GM18870 (cell line): ENCODE measurements around the gene RFX4.

ENCODE experiments used
- ATAC-seq: cut with Tn5 transposase; IDR thresholded peaks from one replicate; pipeline ENCODE4 v1.9.1; 2021; ENCODE audit warnings: moderate library complexity; ENCODE audit not compliant: unreplicated experiment

RFX4 gene

DNA sequence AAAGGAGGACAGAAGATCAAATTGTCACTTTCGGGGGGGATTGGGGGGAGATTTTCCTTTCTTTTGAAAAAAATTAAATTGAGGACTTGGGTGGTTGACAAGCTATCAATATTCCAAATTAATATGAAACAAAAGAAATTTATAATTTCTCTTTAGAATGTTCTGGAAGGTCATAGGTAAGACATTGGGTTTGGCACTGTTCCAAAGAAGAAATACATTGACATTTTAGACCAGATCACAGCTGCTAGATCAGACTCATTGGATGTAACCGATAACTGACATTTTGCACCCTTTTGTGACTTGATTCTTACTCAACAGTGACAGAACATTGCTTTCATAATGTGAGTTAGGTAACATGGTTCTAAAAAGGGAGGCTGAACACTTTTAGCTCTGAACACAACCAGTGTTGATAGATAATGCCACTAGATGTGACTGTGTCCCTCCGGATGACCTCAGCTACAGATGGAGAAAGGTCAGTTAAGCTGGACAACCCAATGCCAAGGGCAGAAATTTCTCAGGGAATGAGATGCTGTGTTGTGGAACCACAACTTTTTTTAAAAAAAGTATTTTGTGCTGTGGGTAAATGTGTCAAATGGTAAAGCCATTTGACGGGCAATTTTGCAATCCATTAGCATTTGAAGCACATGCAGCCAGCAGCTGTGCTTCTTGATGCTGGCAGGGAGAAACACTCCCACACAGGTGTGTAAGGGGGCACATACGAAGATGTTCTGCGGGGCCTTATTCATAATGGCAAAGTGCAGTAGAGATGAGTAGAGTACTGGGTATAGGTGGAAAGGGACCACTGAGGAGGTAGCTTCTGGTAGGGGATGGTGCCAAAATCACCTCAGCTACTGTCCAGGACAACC, 62.9 kb downstream of the RFX4 start:
- ATAC-seq = no peak

DNA sequence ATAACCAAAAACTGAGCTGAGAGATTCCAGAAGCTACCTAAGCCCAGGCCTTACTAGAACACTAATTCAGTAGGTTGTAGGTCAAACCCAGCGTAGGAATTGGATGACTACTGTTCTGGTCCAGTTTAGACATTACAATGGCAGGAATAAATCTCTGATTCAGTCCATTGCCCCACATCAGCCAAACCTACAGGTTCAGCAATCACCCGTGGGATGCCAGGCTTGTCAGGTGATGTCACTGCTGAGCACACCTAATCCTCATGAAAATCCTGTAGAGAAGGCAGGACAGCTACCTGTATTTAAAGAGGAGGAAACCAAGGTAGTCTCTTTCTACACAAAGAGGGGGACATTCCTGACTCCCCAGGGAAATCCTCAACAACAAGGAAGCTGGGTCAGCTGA, 63.7 kb downstream of the RFX4 start:
- ATAC-seq = no peak

DNA sequence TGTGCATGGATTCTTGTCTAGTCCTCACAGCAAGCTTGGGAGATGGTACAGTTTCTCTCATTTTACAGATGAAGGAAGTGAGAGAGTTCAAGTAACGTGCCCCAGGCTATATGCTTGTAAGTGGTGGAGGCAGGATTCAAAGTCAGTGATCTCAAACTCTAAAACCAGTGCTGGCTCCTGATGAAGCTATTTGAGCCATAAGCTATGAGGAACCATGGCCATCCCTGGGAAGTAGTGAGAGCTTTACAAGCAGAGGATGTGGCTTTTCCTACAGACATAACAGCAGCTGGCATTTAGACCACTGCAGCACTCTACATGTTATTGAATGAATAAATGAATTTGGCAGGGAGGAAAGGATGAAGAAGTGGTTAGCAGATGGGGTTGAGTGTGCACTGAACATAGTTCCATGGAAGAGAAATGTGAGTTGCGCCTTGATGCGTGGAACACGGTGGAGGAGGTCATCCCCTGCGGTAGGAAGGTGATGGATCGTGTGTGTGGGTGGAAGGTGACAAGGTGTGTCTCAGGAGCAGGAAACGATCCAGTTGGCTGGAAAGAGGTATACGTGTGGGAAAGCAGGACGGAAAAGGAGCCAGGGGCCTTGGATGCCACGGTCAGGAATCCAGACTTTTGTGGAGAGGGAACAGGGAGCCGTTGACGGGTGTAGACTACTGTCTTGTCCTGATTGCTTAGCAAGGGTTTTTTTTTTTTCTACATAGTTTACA, 65.2 kb downstream of the RFX4 start:
- no peak for ATAC-seq

DNA sequence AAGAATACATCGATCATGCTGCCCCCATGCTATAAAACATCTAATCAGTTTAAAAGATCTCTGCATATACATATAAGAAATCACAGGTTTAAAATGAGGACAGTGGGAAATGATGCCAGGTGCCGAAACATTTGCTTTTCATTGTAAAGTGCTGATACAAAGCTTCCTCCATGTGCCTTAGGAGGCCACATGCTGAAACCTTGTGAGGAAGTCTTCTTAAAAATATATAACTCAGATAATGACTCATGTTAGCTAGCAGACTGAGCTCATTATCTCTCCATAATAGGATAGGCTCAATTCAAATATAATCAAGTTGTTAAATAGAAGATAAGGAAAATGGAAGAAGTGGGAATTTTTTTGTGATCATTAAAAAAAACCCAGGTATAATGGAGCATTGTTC, 65.9 kb downstream of the RFX4 start:
- no peak for ATAC-seq

DNA sequence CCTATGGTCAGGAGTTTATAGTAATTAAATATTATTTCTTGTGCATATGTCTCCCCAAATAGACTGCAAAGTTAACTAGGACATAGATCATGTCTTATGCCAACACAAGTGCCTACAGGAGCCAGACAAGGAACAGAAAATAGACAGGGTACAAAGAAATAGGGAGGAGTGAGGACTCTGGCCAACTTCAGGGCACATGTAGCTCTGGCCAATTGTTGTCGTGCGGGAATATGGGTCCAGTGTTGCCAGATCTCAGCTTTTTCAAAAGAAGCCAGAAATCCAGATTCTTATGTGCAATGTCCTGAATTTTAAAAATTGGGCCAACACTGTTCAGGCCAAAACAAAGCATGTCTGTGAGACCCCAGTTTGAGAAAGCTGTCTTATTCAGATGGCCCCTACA, 68.7 kb downstream of the RFX4 start:
- no peak for ATAC-seq

DNA sequence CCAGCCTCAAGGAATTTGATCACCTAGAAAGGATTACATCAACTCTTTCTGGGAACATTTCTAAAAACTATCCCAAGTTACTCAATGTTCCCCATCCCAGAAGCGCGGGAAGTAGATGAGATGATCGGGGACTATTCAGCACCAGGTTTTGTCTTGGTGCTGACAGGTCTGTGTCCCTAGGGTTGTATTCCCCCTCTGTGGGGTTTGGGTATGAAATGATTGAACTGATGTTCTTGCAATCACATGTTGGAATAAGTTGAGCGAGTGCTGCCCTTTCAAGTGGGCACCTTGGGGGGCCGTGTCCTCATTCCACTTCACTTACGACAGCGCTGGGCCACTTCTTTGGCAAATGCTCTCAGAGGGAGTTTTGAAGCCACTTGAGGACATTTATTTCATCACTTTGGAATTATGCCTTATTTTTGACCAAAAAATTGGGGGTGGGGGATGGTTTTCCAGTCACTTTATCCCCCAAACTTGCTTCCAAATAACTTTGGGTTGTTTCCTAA, 69.8 kb downstream of the RFX4 start:
- ATAC-seq = no peak

DNA sequence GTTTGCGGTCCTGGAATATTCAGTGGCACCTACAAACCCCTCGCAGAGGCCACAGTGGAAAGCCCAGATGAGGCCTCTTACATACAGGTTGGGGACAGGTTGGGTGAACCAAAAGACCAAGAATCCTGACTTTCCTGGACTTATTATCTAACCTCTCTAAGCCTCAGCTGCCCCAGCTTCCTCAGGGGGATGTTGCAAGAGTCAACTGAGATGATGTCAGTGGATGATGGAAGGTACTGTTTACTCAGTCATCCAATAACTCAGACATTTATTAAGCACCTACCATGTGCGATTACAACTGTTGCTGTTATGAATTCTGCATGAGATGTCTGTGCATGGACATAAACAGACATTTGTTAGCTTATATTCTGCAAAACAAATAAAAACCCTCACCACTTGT, 72.8 kb downstream of the RFX4 start:
- no peak for ATAC-seq

DNA sequence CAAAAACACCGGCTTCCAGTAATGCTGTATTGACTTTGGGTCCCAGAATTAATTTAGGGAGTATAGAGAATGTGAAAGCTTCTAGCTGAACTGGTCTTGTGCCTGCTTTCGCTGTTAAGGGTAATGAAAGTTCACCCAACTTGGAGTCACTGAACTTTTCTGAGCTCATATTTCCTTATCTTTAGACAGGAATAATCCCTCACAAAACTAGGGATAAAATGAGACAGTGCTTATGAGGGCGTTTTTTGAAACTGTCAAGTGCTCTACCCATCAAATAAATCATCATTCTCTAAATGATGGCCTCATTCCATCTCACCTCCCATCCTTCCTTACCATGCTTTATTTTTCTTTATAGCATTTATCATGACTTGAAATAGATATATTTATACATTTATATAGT, 74.7 kb downstream of the RFX4 start:
- ATAC-seq = no peak

DNA sequence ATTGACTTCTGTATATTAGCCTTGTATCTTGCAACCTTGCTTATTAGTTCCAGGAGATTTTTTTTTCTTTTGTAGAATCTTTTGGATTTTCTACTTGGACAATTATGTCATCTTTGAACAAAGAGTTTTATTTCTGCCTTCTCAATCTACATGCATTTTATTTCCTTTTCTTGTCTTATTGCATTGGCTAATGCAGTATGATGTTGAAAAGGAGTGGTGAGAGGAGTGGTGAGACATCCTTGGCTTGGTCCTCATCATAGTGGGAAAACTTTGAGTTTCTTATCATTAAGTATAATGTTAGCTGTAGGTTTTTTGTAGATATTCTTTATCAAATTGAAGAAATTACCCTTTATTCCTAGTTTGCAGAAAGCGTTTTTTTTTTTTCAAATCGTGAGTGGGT, 80.6 kb downstream of the RFX4 start:
- ATAC-seq = no peak

DNA sequence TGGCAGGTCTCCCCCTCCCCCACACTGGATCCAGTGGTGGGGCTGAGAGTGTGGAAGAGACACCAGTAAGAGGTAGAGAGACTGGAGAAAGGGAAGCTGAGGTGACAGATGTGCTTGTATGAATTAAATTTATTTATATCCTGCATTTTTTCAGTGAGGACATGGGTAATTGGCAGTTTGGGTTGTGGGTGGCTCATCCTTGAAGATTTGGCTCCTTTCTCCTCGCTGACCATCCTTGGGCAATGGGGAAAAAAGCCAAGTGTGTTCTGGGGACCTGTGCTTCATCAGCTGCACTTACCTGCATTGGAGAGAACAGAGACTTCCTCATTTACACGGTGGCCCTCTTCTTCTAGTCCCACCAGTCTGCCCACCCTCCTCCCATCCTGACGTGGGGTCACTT, 86.4 kb downstream of the RFX4 start:
- ATAC-seq = no peak

DNA sequence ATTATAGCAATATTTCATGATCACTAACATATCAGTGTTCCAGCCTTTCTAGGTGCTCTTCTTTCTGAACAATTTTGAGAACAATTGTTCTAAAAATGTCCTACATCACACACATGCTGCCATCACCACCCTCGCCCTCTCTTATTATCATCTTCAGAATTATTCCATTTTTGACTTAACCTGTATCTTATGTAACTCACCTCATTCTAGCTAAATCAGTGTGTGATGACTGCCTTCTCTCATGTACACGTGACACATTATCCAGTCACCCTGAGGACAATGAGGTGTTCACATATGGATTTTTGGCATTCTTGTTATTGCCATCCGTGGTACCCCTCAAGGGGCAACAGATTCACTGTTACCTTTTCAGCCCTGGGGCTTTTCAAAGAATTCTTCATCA, 87.3 kb downstream of the RFX4 start:
- ATAC-seq = no peak

DNA sequence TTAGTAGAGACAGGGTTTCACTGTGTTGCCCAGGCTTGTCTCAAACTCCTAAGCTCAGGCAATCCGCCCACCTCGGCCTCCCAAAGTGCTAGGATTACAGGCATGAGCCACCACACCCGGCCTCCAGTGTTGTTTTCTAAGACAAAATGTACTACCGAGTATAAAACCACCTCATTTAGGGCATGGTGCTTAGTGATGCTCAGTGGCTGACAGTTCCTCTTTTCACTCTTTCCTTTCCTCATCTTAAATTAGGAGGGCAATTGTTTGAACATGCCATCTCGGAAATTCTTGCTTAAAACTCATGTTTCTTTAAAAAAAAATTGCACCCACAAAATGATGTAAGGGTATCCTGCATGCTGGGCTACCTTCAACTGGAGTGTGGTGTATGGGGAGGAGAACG, 89.0 kb downstream of the RFX4 start:
- no peak for ATAC-seq

DNA sequence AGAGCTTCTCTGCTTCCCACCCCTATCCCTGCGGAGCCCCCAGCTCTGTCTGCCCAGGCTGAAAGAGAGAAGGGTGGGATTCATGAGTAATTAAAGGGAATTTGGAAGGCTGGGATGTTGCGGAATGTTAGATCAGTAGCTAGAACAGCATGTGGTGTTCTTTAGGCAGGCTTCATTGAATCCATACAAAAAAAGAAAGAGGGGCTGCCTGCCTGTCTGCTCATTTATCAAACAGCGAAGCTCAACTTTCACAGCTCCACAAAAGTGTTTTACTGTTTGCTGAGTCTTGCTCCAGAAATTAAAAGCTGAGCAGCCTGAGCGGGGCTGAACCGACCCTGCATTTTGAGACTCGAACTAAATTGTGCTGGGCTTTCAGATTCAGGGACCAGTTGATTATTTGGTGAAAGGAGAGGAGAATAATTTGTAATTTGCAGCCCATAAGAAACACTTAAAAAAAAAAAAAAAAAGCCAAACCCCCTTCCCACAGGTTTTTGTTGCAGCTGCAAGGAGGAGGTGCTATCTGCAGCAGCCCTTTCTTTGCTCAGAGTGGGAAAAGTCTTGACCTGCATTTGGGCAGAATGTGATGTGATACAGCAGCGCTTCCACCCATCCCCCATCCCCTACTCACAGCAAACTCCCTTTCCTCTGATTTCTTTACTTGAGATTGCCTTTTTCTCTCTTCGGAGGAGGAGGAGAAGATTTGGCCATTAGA, 89.7 kb downstream of the RFX4 start:
- no peak for ATAC-seq

DNA sequence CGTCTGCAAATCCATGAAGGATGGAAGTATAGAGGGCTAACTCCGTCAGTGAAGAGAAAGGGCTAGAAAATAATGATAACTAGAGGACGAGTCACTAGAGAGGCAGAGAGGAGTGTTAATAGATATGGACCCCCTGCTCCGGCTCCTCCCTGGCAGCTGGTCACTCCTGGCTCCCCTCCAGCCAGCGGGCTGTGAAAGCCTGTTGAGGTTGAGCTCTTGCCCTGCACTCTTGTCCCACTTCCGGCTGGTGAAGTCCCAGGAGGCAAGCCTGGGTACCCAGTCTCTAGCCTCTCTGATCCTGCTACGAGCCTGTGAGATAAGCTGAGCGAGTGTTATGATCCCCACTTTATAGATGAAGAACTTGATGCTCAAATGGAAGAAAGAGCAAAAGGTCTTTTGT, 90.3 kb downstream of the RFX4 start:
- no peak for ATAC-seq

DNA sequence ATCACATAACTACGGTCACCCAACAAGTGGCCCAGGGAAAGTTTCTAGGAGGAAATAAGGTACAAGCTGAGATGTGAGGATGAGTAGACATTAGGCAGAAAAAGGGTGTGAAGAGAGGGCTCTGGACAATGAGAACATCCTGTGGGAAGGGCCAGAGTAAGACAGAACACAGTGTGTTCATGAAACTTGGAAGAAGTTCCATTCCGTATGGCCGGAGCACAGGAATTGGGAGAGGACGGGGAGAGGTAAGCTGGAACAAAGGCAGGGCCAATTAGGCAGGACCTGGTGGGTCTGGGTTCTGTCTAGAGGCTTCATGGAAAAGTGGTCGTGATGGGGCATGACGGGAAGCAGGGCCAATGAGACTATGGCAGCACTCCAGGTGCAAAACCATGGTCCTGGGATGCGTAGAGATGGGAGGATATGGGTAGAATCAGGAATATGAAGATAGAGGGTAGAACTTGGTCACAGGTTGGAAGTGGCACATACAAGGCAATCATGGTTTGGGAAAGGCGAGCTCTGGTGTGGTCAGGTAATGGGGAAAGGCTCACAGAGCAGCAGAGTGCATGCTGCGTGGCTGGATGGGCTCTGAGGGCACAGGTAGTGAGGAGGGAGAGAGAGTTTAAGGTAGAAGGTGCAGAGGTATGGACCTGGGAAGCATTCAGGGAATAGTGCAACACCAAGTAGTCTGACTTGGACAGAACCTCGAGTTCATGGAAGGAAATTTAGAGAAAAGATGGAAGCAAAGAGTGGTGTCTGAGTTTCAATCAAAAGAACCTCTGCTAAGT, 93.0 kb downstream of the RFX4 start:
- ATAC-seq = no peak

DNA sequence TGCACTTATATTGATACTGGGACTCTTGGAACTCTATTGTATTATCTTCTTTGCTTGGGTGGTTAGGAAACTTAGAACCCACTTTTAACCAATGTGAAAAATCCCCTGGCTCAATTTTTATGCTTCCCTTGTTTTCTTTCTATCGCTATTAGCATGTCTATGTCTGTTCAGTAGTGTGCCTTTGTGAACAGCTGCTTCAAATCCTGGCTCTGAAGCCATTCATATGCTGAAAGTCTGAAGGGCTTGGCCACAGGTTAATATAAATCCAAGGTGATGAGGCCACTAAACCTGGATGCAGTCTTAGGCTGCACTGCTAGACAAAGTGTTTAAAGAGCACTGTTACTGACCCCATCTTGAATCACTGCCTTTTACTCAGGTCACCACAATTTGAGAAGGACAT, 96.8 kb downstream of the RFX4 start:
- no peak for ATAC-seq

DNA sequence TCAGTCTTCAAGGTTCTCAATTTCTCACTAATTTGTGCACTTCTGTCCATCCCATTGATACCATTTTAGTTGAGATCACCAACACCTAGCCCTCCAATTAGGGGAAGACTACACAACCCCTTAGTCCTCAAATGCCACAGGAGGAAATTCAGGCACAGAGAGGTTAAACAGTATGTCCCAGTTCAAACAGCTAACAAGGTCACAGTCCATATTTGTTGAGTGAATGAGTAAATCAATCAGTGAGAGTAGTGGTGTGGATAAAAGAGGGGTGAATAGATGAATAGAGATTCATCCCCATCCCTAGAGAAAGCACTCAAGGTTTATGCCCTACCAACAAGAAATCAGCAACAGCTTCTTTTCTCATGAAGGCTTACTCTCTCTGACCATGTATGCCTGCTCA, 97.5 kb downstream of the RFX4 start:
- no peak for ATAC-seq

DNA sequence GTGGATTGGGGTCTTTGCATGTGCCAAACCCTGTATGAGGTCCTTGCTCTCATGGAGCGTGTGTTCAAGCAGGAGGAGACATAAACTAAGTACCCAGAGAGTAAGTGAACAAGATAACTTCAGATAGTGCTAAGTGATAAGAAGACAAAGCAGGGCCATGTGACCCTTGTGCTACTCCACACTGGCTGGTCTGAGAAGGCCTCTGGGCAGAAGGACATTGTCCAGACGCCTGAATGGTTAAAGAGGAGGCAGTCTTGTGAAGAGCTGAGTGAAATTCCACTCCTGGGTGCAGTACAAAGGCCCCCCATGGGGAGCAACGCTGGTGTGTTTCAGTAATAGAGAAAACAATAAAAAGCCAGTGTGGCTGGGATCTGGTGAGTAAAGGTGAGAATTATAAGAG, 98.4 kb downstream of the RFX4 start:
- ATAC-seq = no peak

DNA sequence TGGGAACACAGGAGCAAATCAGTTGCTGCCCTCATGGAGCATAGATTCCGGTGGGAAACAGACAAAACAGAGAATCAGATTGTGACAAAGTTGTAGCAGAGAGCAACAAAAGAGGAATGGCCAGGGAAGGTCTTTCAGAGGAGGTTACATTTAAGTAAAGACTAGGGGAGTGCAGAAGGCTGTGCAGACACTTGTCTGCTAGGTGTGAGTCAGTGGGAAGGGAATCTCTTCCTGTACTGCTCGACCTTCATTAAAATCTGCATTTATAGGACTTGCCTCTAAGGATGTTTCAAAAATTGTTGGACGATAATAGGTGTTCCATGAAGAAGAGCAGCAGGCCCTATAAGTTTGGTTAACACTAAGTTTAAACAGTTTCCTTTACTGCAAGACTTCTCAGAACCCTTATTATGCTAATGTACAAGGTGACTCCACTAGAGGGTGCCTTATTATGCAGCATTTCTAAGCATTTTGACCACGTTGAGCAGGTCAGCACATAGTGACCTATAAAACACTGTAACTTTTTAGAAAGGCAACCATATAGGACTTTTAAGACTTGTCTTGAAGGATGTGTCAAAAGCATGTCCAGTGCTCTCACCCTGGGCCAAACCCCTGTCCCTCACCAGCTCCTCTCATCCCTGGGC, 99.9 kb downstream of the RFX4 start:
- ATAC-seq = no peak

DNA sequence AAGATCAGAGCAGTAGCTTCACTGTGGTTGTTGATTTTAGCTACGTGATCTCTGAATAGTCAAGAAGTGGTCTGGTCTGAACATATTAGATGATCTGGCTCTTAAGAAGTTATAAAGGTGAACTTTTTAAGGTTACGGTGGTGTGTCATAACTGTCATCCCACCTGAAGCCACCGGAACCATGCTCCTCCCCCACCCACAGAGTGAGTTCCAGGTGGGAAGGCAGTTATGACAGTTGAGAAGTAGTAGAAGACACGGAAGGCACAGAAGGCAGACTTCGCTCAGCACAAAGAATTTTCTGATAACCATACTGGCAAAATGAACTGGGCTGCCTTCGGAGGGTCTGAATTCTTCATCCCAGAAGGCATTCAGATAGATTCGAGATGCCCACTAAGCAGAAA, 101.7 kb downstream of the RFX4 start:
- ATAC-seq = no peak
